Upper lobe of left lung (tissue), 4 donors: ENCODE data around the gene CLVS2.

ENCODE experiments used
- EP300 ChIP-seq, 4 donors: sonication (generic); formaldehyde crosslinking; IDR thresholded peaks; one replicate each; pipeline ENCODE4 v1.5.1; 2017; ENCODE audit warnings: antibody characterized with exemption in 4 of 4, control low read depth in 2 of 4
- POLR2AphosphoS5 ChIP-seq, 2 donors: sonication (generic); formaldehyde crosslinking; IDR thresholded peaks; one replicate each; pipeline ENCODE4 v1.5.1; 2017; ENCODE audit warnings: antibody characterized with exemption in 2 of 2

DNA sequence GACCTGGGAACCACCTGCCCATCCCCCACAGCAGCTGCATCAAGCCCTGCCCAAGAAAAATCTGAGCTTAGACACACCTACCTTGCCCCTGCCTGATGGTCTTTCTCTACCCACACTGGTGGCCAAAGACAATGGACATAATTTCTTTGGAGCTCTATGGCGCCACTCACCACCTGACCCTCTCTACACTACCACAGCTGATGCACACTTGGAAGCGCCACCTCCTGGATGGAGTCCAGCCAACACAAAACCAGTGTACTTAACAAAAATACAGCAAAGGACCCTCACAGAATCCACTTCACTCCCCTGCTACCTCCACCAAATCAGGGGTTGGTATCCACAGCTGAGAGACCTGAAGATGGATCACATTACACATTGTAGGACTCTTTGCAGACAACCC lies 39.7 kb upstream of the CLVS2 start:
- TF ChIP-seq EP300 (IDR thresholded peaks at IDR 0.05) (no peak), POLR2AphosphoS5 (IDR thresholded peaks at IDR 0.05) (no peak)
